ENCODE data around the gene MYH2.
"Not testable (repeated sequence)": the region's sequence is repeated elsewhere in the genome, so short reads cannot be mapped to it uniquely, and the experiment has no call there.

GRCh38 chr17:10543486-10543885 is 6.0 kb downstream of the MYH2 start:
- TF ChIP-seq EZH2 (IDR thresholded peaks at IDR 0.05; ENCODE audit: borderline replicate concordance, low read depth, low read length, severe bottlenecking); CTCF (IDR thresholded peaks at IDR 0.05; ENCODE audit: extremely low read depth in 1 of 2, insufficient read depth in 1 of 2, low read depth in 1 of 2, low read length in 2 of 2); POLR2A (IDR thresholded peaks at IDR 0.05; ENCODE audit: low read depth, low read length): not testable (repeated sequence)
